ENCODE measurements around the gene IL15. TPM values are rescaled to one million over a fixed set of nuclear protein-coding genes. Genes with fewer than 3 reads are reported as not detected.

The IL15 gene
- total RNA-seq, 1 donor from 2014 or later = 6.3 TPM

DNA sequence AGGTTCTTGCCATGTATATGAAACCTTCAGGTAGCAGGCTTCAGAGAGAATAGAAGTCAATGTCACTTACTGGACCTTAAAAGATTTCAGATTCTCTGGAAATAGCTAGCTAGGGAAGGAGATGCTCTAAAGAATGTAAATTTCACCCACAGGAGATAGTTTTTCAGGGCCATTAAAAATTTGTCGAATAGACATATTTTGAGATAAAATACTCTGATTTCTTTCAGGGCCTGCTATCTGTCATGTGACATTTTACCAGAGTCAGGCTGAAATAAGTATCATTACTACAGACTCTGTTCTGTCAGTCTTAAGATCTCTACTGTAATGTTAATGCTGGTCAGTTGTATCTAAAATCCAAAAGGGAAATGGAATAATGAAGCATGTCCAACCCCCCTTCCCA lies 15.7 kb upstream of the IL15 start:
- no peaks in the 10 kb centered on the region for H3K36me3 ChIP-seq (ENCODE audit: control insufficient read depth in 3 of 3, insufficient read depth in 3 of 3, low read length in 3 of 3)
- H3K9ac ChIP-seq (ENCODE audit: low read depth in 1 of 3, low read length in 3 of 3) = no peak overlapping the region
- H3K27me3 ChIP-seq (ENCODE audit: control insufficient read depth in 3 of 3, insufficient read depth in 3 of 3, low read length in 3 of 3) = no peaks in the 10 kb centered on the region
- H3K27ac ChIP-seq (ENCODE audit: low read depth, low read length) = no peak overlapping the region
- H3K9me3 ChIP-seq (ENCODE audit: control insufficient read depth in 3 of 3, low read length in 3 of 3) = no peaks in the 10 kb centered on the region
- H3K4me1 ChIP-seq (ENCODE audit: control insufficient read depth in 3 of 3, insufficient read depth in 3 of 3, low read length in 3 of 3) = no peaks in the 10 kb centered on the region
- no peak overlapping the region for H3K4me3 ChIP-seq (ENCODE audit: low read length in 3 of 3)

DNA sequence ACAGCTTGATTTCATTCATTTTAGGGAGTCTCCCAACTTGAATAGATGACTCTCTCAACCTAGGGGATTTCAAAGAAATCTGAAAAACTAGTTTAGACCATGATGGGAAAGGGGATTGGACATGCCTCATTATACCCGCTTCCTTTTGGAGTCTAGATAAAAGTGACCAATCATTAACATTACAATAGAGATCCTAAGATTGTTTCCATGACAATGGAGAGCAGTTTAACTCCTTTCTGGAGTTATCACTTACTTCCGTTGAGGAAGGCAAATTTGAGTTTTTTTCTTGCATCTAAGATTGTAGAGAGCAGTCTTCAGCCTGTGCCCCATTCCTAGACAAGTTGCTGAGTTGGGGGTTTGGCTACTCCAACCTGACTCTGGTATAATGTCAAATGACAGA lies 11.4 kb upstream of the IL15 start:
- H3K4me3 ChIP-seq (ENCODE audit: low read length in 3 of 3) = no peak overlapping the region
- no peaks in the 10 kb centered on the region for H3K4me1 ChIP-seq (ENCODE audit: control insufficient read depth in 3 of 3, insufficient read depth in 3 of 3, low read length in 3 of 3)
- no peaks in the 10 kb centered on the region for H3K9me3 ChIP-seq (ENCODE audit: control insufficient read depth in 3 of 3, low read length in 3 of 3)
- H3K27me3 ChIP-seq (ENCODE audit: control insufficient read depth in 3 of 3, insufficient read depth in 3 of 3, low read length in 3 of 3) = no peaks in the 10 kb centered on the region
- no peak overlapping the region for H3K27ac ChIP-seq (ENCODE audit: low read depth, low read length)
- no peaks in the 10 kb centered on the region for H3K36me3 ChIP-seq (ENCODE audit: control insufficient read depth in 3 of 3, insufficient read depth in 3 of 3, low read length in 3 of 3)
- H3K9ac ChIP-seq (ENCODE audit: low read depth in 1 of 3, low read length in 3 of 3) = no peak overlapping the region

DNA sequence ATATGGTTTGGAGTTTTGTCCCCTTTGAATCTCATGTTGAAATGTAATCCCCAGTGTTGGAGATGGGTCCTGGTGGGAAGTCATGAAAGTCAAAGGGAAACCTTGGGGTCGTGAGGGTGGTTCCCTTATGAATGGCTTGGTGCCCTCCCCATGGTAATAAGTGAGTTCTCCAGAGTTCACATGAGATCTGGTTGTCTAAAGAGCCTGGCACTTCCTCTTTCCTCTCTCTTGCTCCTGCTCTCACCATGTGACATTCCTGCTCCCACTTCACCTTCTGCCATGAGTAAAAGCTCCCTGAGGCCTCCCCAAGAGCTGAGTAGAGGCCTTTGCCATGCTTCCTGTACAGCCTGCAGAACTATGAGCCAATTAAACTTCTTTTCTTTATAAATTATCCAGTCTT lies 5.5 kb upstream of the IL15 start:
- H3K4me1 ChIP-seq (ENCODE audit: control insufficient read depth in 3 of 3, insufficient read depth in 3 of 3, low read length in 3 of 3) = peaks cover 2 to 3% (median 3%) of the 10 kb centered on the region in 3 donors
- no peaks in the 10 kb centered on the region for H3K36me3 ChIP-seq (ENCODE audit: control insufficient read depth in 3 of 3, insufficient read depth in 3 of 3, low read length in 3 of 3)
- no peaks in the 10 kb centered on the region for H3K9me3 ChIP-seq (ENCODE audit: control insufficient read depth in 3 of 3, low read length in 3 of 3)
- no peak overlapping the region for H3K27ac ChIP-seq (ENCODE audit: low read depth, low read length)
- no peak overlapping the region for H3K9ac ChIP-seq (ENCODE audit: low read depth in 1 of 3, low read length in 3 of 3)
- no peaks in the 10 kb centered on the region for H3K27me3 ChIP-seq (ENCODE audit: control insufficient read depth in 3 of 3, insufficient read depth in 3 of 3, low read length in 3 of 3)
- H3K4me3 ChIP-seq (ENCODE audit: low read length in 3 of 3) = no peak overlapping the region

DNA sequence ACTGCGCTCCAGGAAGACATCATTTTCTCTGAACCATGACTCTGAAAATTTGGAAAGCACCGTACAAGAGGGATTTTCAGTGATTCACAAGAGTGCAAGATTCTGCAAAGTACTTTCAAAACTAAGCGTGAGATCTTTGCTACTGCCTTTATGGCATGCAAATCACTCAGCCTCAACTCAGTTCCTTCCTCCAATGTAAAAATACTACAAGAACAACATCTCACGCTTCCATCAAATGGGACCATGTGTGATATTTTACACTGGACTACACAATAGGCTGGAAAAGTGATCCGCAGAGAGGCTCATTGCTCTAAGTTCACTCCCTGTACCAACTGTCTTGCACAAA lies 674 bp upstream of the IL15 start:
- Histone ChIP-seq H3K9me3 (ENCODE audit: control insufficient read depth in 3 of 3, low read length in 3 of 3) (no peaks in the 10 kb centered on the region), H3K4me3 (ENCODE audit: low read length in 3 of 3) (peak overlapping the region; percentile 86 to 92 (median 90)), H3K27ac (ENCODE audit: low read depth, low read length) (peak overlapping the region; percentile 88), H3K9ac (ENCODE audit: low read depth in 1 of 3, low read length in 3 of 3) (peak overlapping the region; percentile 83 to 86 (median 85)), H3K36me3 (ENCODE audit: control insufficient read depth in 3 of 3, insufficient read depth in 3 of 3, low read length in 3 of 3) (no peaks in the 10 kb centered on the region), H3K4me1 (ENCODE audit: control insufficient read depth in 3 of 3, insufficient read depth in 3 of 3, low read length in 3 of 3) (peaks cover 5 to 11% (median 9%) of the 10 kb centered on the region in 3 donors), H3K27me3 (ENCODE audit: control insufficient read depth in 3 of 3, insufficient read depth in 3 of 3, low read length in 3 of 3) (no peaks in the 10 kb centered on the region)

DNA sequence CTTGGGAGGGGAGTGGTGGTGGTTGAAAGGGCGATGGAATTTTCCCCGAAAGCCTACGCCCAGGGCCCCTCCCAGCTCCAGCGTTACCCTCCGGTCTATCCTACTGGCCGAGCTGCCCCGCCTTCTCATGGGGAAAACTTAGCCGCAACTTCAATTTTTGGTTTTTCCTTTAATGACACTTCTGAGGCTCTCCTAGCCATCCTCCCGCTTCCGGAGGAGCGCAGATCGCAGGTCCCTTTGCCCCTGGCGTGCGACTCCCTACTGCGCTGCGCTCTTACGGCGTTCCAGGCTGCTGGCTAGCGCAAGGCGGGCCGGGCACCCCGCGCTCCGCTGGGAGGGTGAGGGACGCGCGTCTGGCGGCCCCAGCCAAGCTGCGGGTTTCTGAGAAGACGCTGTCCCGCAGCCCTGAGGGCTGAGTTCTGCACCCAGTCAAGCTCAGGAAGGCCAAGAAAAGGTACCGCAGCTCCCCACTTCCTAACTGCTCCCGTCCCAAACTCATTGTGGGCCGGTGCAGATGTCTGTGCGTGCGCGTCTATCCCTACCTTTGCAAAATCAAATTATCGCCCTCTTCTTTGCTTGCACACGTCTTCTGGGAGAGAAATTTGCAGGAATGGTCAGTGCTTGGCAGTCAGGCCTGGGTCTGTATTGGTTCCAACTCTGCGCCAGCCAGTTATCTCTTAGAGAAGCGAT lies 533 bp downstream of the IL15 start:
- Histone ChIP-seq H3K27me3 (ENCODE audit: control insufficient read depth in 3 of 3, insufficient read depth in 3 of 3, low read length in 3 of 3) (no peaks in the 10 kb centered on the region), H3K9me3 (ENCODE audit: control insufficient read depth in 3 of 3, low read length in 3 of 3) (no peaks in the 10 kb centered on the region), H3K4me1 (ENCODE audit: control insufficient read depth in 3 of 3, insufficient read depth in 3 of 3, low read length in 3 of 3) (peaks cover 5 to 11% (median 9%) of the 10 kb centered on the region in 3 donors), H3K4me3 (ENCODE audit: low read length in 3 of 3) (peak overlapping the region; percentile 86 to 92 (median 90)), H3K9ac (ENCODE audit: low read depth in 1 of 3, low read length in 3 of 3) (peak overlapping the region; percentile 83 to 86 (median 85)), H3K27ac (ENCODE audit: low read depth, low read length) (peak overlapping the region; percentile 88), H3K36me3 (ENCODE audit: control insufficient read depth in 3 of 3, insufficient read depth in 3 of 3, low read length in 3 of 3) (no peaks in the 10 kb centered on the region)

DNA sequence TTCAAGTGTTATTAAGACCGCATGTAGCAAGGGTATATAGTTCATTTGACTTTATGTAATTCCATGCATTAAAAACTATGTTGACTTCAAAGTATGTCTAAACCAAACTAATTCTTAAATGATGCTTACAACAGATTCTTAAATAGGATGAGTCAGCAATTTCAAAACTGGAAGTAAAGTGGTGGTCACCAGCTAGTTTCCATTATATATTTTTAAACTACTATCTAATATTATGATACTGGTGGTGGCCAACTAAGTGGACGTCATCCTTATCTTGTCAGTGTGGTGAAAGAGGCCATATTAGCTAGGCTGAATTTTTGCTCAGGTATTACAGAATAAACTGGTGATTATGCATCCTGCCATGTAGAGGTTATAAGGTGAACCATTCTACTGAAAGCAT lies 1.2 kb downstream of the IL15 start:
- H3K36me3 ChIP-seq (ENCODE audit: control insufficient read depth in 3 of 3, insufficient read depth in 3 of 3, low read length in 3 of 3) = no peaks in the 10 kb centered on the region
- peak overlapping the region; percentile 88 for H3K27ac ChIP-seq (ENCODE audit: low read depth, low read length)
- H3K9me3 ChIP-seq (ENCODE audit: control insufficient read depth in 3 of 3, low read length in 3 of 3) = no peaks in the 10 kb centered on the region
- H3K4me3 ChIP-seq (ENCODE audit: low read length in 3 of 3) = peak overlapping the region; percentile 86 to 92 (median 90)
- no peaks in the 10 kb centered on the region for H3K27me3 ChIP-seq (ENCODE audit: control insufficient read depth in 3 of 3, insufficient read depth in 3 of 3, low read length in 3 of 3)
- peaks cover 5 to 14% (median 11%) of the 10 kb centered on the region in 3 donors for H3K4me1 ChIP-seq (ENCODE audit: control insufficient read depth in 3 of 3, insufficient read depth in 3 of 3, low read length in 3 of 3)
- H3K9ac ChIP-seq (ENCODE audit: low read depth in 1 of 3, low read length in 3 of 3) = peak overlapping the region in 2 of 3 donors; percentile 85 to 86

DNA sequence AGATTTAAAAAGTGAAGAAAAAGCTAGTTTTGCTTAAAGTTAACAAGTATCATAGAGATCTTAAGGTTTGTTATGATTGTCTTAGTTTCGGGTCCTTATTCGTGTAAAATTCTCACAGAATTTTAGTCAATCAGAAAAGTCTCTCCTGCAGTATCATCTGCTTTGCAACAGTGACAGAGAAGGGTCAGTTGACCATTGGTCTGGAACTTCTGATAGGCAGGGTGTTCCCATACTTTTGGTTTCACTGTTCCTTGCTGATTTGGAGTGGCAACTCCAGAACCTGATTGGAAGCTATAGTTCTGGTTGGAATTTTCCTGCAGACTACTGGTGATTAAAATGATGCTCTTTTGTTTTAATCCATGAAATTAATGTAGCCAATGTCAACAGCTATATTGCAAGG lies 1.8 kb downstream of the IL15 start:
- no peaks in the 10 kb centered on the region for H3K27me3 ChIP-seq (ENCODE audit: control insufficient read depth in 3 of 3, insufficient read depth in 3 of 3, low read length in 3 of 3)
- H3K9ac ChIP-seq (ENCODE audit: low read depth in 1 of 3, low read length in 3 of 3) = no peak overlapping the region
- peak overlapping the region in 1 of 3 donors; percentile 86 for H3K4me3 ChIP-seq (ENCODE audit: low read length in 3 of 3)
- H3K36me3 ChIP-seq (ENCODE audit: control insufficient read depth in 3 of 3, insufficient read depth in 3 of 3, low read length in 3 of 3) = no peaks in the 10 kb centered on the region
- H3K27ac ChIP-seq (ENCODE audit: low read depth, low read length) = no peak overlapping the region
- H3K4me1 ChIP-seq (ENCODE audit: control insufficient read depth in 3 of 3, insufficient read depth in 3 of 3, low read length in 3 of 3) = peaks cover 5 to 14% (median 11%) of the 10 kb centered on the region in 3 donors
- H3K9me3 ChIP-seq (ENCODE audit: control insufficient read depth in 3 of 3, low read length in 3 of 3) = no peaks in the 10 kb centered on the region

DNA sequence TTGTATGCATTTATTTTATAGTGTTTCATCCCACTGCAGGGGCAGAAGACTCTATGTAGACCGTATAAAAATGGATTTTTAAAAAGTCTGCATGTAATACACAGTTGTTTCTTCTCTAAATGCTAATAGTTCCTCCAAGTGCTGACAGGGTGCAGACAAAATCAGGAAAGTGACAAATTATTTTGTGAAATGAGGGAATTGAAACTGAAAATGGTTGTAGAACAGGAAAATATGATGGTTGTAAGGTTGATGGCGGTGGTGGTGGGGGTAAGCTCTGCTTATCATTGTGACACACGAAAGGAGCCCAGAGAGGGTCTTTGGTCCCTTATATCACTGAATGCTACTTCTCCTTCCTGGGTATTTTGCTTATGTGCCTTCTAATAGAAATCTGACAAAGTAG lies 4.3 kb downstream of the IL15 start:
- no peaks in the 10 kb centered on the region for H3K36me3 ChIP-seq (ENCODE audit: control insufficient read depth in 3 of 3, insufficient read depth in 3 of 3, low read length in 3 of 3)
- no peak overlapping the region for H3K4me3 ChIP-seq (ENCODE audit: low read length in 3 of 3)
- no peak overlapping the region for H3K27ac ChIP-seq (ENCODE audit: low read depth, low read length)
- peaks cover 4 to 13% (median 9%) of the 10 kb centered on the region in 3 donors for H3K4me1 ChIP-seq (ENCODE audit: control insufficient read depth in 3 of 3, insufficient read depth in 3 of 3, low read length in 3 of 3)
- no peak overlapping the region for H3K9ac ChIP-seq (ENCODE audit: low read depth in 1 of 3, low read length in 3 of 3)
- no peaks in the 10 kb centered on the region for H3K27me3 ChIP-seq (ENCODE audit: control insufficient read depth in 3 of 3, insufficient read depth in 3 of 3, low read length in 3 of 3)
- H3K9me3 ChIP-seq (ENCODE audit: control insufficient read depth in 3 of 3, low read length in 3 of 3) = no peaks in the 10 kb centered on the region

DNA sequence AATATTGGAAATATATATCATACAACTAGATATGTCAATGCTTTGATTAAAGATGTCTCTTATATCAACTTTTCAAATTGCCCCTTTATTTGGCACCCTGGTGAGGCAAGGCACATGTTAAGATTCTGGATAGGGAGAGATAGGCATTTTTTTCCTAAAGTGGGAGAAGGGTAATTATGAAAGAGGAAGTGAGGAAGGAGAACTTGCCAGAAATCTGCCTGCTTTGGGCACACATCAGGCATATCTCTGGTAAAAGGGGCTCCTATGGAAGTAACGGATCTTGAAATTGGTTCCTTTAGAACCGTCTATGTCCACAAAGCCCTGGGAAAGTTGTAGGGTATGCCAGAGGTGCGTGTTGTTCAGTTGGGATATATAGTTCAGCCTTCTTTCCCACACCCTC lies 5.7 kb downstream of the IL15 start:
- Histone ChIP-seq H3K4me3 (ENCODE audit: low read length in 3 of 3) (no peak overlapping the region), H3K36me3 (ENCODE audit: control insufficient read depth in 3 of 3, insufficient read depth in 3 of 3, low read length in 3 of 3) (no peaks in the 10 kb centered on the region), H3K27ac (ENCODE audit: low read depth, low read length) (no peak overlapping the region), H3K9ac (ENCODE audit: low read depth in 1 of 3, low read length in 3 of 3) (no peak overlapping the region), H3K4me1 (ENCODE audit: control insufficient read depth in 3 of 3, insufficient read depth in 3 of 3, low read length in 3 of 3) (peaks cover 0 to 11% (median 4%) of the 10 kb centered on the region in 3 donors), H3K27me3 (ENCODE audit: control insufficient read depth in 3 of 3, insufficient read depth in 3 of 3, low read length in 3 of 3) (no peaks in the 10 kb centered on the region), H3K9me3 (ENCODE audit: control insufficient read depth in 3 of 3, low read length in 3 of 3) (no peaks in the 10 kb centered on the region)

DNA sequence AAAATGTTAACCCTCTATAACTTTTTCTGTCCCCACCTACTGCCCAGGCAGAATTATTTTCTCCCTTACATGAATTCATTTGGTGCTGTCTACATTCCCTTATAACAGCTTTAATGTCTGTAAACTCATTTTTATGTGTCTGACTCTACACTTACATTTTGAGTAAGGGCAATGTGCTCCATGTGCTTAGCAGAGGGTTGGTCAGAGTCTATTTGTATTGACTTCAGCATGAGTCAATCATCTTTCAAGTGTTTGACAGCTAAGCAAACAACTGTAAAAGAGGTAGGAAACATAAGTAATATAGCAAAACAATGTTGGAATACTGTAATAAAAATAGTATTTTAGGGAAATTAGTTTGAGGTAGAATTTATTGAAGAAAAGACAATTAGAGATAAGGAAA lies 6.3 kb downstream of the IL15 start:
- Histone ChIP-seq H3K9ac (ENCODE audit: low read depth in 1 of 3, low read length in 3 of 3) (no peak overlapping the region), H3K4me1 (ENCODE audit: control insufficient read depth in 3 of 3, insufficient read depth in 3 of 3, low read length in 3 of 3) (peaks cover 0 to 11% (median 4%) of the 10 kb centered on the region in 3 donors), H3K27me3 (ENCODE audit: control insufficient read depth in 3 of 3, insufficient read depth in 3 of 3, low read length in 3 of 3) (no peaks in the 10 kb centered on the region), H3K9me3 (ENCODE audit: control insufficient read depth in 3 of 3, low read length in 3 of 3) (no peaks in the 10 kb centered on the region), H3K27ac (ENCODE audit: low read depth, low read length) (no peak overlapping the region), H3K36me3 (ENCODE audit: control insufficient read depth in 3 of 3, insufficient read depth in 3 of 3, low read length in 3 of 3) (no peaks in the 10 kb centered on the region), H3K4me3 (ENCODE audit: low read length in 3 of 3) (no peak overlapping the region)

All from skeletal muscle tissue (tissue), 4 donors.